HEK293 (cell line): ENCODE data around the gene ZNF410.

ENCODE experiments used
- CTCF ChIA-PET: fragments of 350-600 bp; formaldehyde crosslinking; extraction: SDS; loops from one replicate; lab custom pipeline; 2021; ENCODE audit warnings: antibody characterized with exemption; lab: Yijun Ruan, JAX
- POLR2A ChIA-PET: fragments of 300-600 bp; formaldehyde crosslinking; extraction: SDS; loops from one replicate; lab custom pipeline; 2020; ENCODE audit warnings: antibody characterized with exemption, inconsistent platforms; lab: Yijun Ruan, JAX
- H3K27ac ChIP-seq: fragments of 200-500 bp; sonication (Bioruptor generic); 2 replicates; pipeline ENCODE4 v1.5.1; 2014; ENCODE audit warnings: low read depth, low read length, control low read depth, inconsistent platforms; ENCODE audit errors: extremely low read depth
- H3K36me3 ChIP-seq, 2 experiments: fragments of 200-500 bp in 1 of 2; sonication (Bioruptor generic) in 1 of 2; 1 replicate in 1 of 2; 2 replicates in 1 of 2; pipeline ENCODE4 v1.5.1; 2014 to 2017; ENCODE audit warnings: inconsistent platforms in 2 of 2, low read length in 2 of 2; ENCODE audit not compliant: control insufficient read depth in 2 of 2, insufficient read depth in 1 of 2
- H3K4me1 ChIP-seq: fragments of 200-500 bp; sonication (Bioruptor generic); 2 replicates; pipeline ENCODE4 v1.5.1; 2014; ENCODE audit warnings: mild to moderate bottlenecking, low read length, inconsistent platforms; ENCODE audit not compliant: control insufficient read depth, insufficient read depth
- H3K4me3 ChIP-seq: 2 replicates; pipeline ENCODE4 v1.5.1; 2011; ENCODE audit warnings: low read depth, mild to moderate bottlenecking, control low read depth, low read length, moderate library complexity
- H3K9me3 ChIP-seq: fragments of 200-500 bp; sonication (Bioruptor generic); 2 replicates; pipeline ENCODE4 v1.5.1; 2014; ENCODE audit warnings: low read depth, low read length, inconsistent platforms; ENCODE audit not compliant: control insufficient read depth, insufficient read depth
- BCL11A ChIP-seq: fragments of 450-650 bp; formaldehyde crosslinking; IDR thresholded peaks from 2 replicates; pipeline ENCODE4 v1.5.1; 2016; ENCODE audit warnings: low read depth, missing biosample characterization, missing genetic modification characterization
- ELK4 ChIP-seq: IDR thresholded peaks from 2 replicates; pipeline ENCODE4 v1.6.1; 2011; ENCODE audit warnings: mild to moderate bottlenecking, low read depth, low read length, borderline replicate concordance
- PBX3 ChIP-seq: sonication (generic); formaldehyde crosslinking; IDR thresholded peaks from 2 replicates; pipeline ENCODE4 v1.8.1; 2022; ENCODE audit warnings: mild to moderate bottlenecking, moderate library complexity, missing genetic modification reagents
- SP3 ChIP-seq: fragments of 450-650 bp; formaldehyde crosslinking; IDR thresholded peaks from 2 replicates; pipeline ENCODE4 v1.5.1; 2016; ENCODE audit warnings: missing biosample characterization, missing genetic modification characterization
- YY1 ChIP-seq: fragments of 450-650 bp; formaldehyde crosslinking; IDR thresholded peaks from 2 replicates; pipeline ENCODE4 v1.5.1; 2018; ENCODE audit warnings: missing biosample characterization, missing genetic modification characterization
- ZBTB1 ChIP-seq: fragments of 450-650 bp; formaldehyde crosslinking; IDR thresholded peaks from 2 replicates; pipeline ENCODE4 v1.5.1; 2016; ENCODE audit warnings: missing biosample characterization, missing genetic modification characterization
- ZBTB44 ChIP-seq: fragments of 450-650 bp; IDR thresholded peaks from 2 replicates; pipeline ENCODE4 v1.5.1; 2018; ENCODE audit warnings: missing biosample characterization, mild to moderate bottlenecking, missing genetic modification characterization
- ZBTB7A ChIP-seq: fragments of 450-650 bp; formaldehyde crosslinking; IDR thresholded peaks from 2 replicates; pipeline ENCODE4 v1.5.1; 2016; ENCODE audit warnings: low read depth, missing biosample characterization, missing genetic modification characterization
- ZBTB8A ChIP-seq: fragments of 450-650 bp; formaldehyde crosslinking; IDR thresholded peaks from 2 replicates; pipeline ENCODE4 v1.5.1; 2016; ENCODE audit warnings: missing biosample characterization, missing genetic modification characterization
- ZFP69B ChIP-seq: fragments of 450-650 bp; formaldehyde crosslinking; IDR thresholded peaks from 2 replicates; pipeline ENCODE4 v1.5.1; 2016; ENCODE audit warnings: missing biosample characterization, missing genetic modification characterization
- ZNF155 ChIP-seq: fragments of 450-650 bp; formaldehyde crosslinking; IDR thresholded peaks from 2 replicates; pipeline ENCODE4 v1.5.1; 2016; ENCODE audit warnings: missing biosample characterization, missing genetic modification characterization
- ZNF174 ChIP-seq: fragments of 450-650 bp; formaldehyde crosslinking; IDR thresholded peaks from 2 replicates; pipeline ENCODE4 v1.5.0; 2017; ENCODE audit warnings: missing biosample characterization, mild to moderate bottlenecking, missing genetic modification characterization
- ZNF202 ChIP-seq: fragments of 450-650 bp; formaldehyde crosslinking; IDR thresholded peaks from 2 replicates; pipeline ENCODE4 v1.5.1; 2016; ENCODE audit warnings: missing biosample characterization, missing genetic modification characterization, borderline replicate concordance
- ZNF350 ChIP-seq: fragments of 450-650 bp; formaldehyde crosslinking; IDR thresholded peaks from 2 replicates; pipeline ENCODE4 v1.5.0; 2017; ENCODE audit warnings: missing biosample characterization, mild to moderate bottlenecking, missing genetic modification characterization
- ZNF391 ChIP-seq: fragments of 450-650 bp; formaldehyde crosslinking; IDR thresholded peaks from 2 replicates; pipeline ENCODE4 v1.5.1; 2016; ENCODE audit warnings: low read depth, missing biosample characterization, missing genetic modification characterization, borderline replicate concordance
- ZNF398 ChIP-seq: fragments of 450-650 bp; formaldehyde crosslinking; IDR thresholded peaks from 2 replicates; pipeline ENCODE4 v1.5.1; 2017; ENCODE audit warnings: missing biosample characterization, missing genetic modification characterization
- ZNF433 ChIP-seq: fragments of 450-650 bp; formaldehyde crosslinking; IDR thresholded peaks from 2 replicates; pipeline ENCODE4 v1.5.1; 2016; ENCODE audit warnings: missing biosample characterization, missing genetic modification characterization, low read depth
- ZNF48 ChIP-seq: fragments of 450-650 bp; formaldehyde crosslinking; IDR thresholded peaks from 2 replicates; pipeline ENCODE4 v1.5.1; 2016; ENCODE audit warnings: missing biosample characterization, missing genetic modification characterization
- ZNF513 ChIP-seq: fragments of 450-650 bp; IDR thresholded peaks from 2 replicates; pipeline ENCODE4 v1.5.1; 2018; ENCODE audit warnings: missing biosample characterization, missing genetic modification characterization
- ZNF521 ChIP-seq: fragments of 450-650 bp; formaldehyde crosslinking; IDR thresholded peaks from 2 replicates; pipeline ENCODE4 v1.5.1; 2017; ENCODE audit warnings: missing biosample characterization, mild to moderate bottlenecking, missing genetic modification characterization
- ZNF585B ChIP-seq: fragments of 450-650 bp; formaldehyde crosslinking; IDR thresholded peaks from 2 replicates; pipeline ENCODE4 v1.5.1; 2016; ENCODE audit warnings: missing biosample characterization, missing genetic modification characterization
- ZNF658 ChIP-seq: fragments of 450-650 bp; formaldehyde crosslinking; IDR thresholded peaks from 2 replicates; pipeline ENCODE4; 2016; ENCODE audit warnings: missing biosample characterization, missing genetic modification characterization
- ZNF704 ChIP-seq: fragments of 450-650 bp; formaldehyde crosslinking; IDR thresholded peaks from 2 replicates; pipeline ENCODE4 v1.5.1; 2016; ENCODE audit warnings: missing biosample characterization, missing genetic modification characterization
- ZNF747 ChIP-seq: fragments of 450-650 bp; formaldehyde crosslinking; IDR thresholded peaks from 2 replicates; pipeline ENCODE4 v1.5.1; 2016; ENCODE audit warnings: missing biosample characterization, missing genetic modification characterization
- ZNF777 ChIP-seq: fragments of 450-650 bp; formaldehyde crosslinking; IDR thresholded peaks from 2 replicates; pipeline ENCODE4 v1.5.1; 2017; ENCODE audit warnings: missing biosample characterization, missing genetic modification characterization, borderline replicate concordance
- ZNF791 ChIP-seq: fragments of 450-650 bp; formaldehyde crosslinking; IDR thresholded peaks from 2 replicates; pipeline ENCODE4 v1.5.1; 2016; ENCODE audit warnings: missing biosample characterization, missing genetic modification characterization

ZNF410 gene

GRCh38 chr14:73968885-73969284, 82.2 kb downstream of the ZNF410 start:
- no peak for TF ChIP-seq ZBTB7A (tag by site-specific recombination)
- no peak for TF ChIP-seq ZNF777
- TF ChIP-seq ZNF704 (tag by site-specific recombination), result no peak
- no peak for TF ChIP-seq ZBTB1 (tag by site-specific recombination)
- TF ChIP-seq ZNF521 (tag by site-specific recombination), result no peak
- TF ChIP-seq ZNF350 (tag by site-specific recombination), result no peak
- TF ChIP-seq ZNF391 (tag by site-specific recombination), result no peak
- no peak for TF ChIP-seq ZNF791 (tag by site-specific recombination)
- no peak for TF ChIP-seq BCL11A (tag by site-specific recombination)
- TF ChIP-seq YY1, result no peak
- TF ChIP-seq ZNF747 (tag by site-specific recombination), result no peak
- no peak for TF ChIP-seq ZNF202 (tag by site-specific recombination)
- Histone ChIP-seq H3K4me1 (peaks cover 3% of the 10 kb centered on the region; the same call in 1 of the 2 replicates), H3K27ac (no peak overlapping the region), H3K4me3 (no peak overlapping the region), H3K36me3 (peaks cover 5 to 26% of the 10 kb centered on the region in 2 experiments; a peak in 2 of 3 replicates), H3K9me3 (no peaks in the 10 kb centered on the region)
- ChIA-PET CTCF (no interaction called here), POLR2A (no interaction called here)

GRCh38 chr14:73973497-73973896, 86.8 kb downstream of the ZNF410 start:
- POLR2A ChIA-PET, result interaction anchor here (0.6 kb wide), 1 partner anchor 22 kb away, joined by 4 read pairs; no protein-coding TSS in a partner anchor
- TF ChIP-seq SP3 (tag by site-specific recombination), result no peak
- no peak for TF ChIP-seq ZNF513
- TF ChIP-seq ZNF174, result no peak
- no peak for TF ChIP-seq ZNF658 (tag by site-specific recombination)
- TF ChIP-seq ZFP69B, result no peak
- TF ChIP-seq ZBTB8A, result no peak
- no peak for TF ChIP-seq ZNF585B
- TF ChIP-seq ZNF155 (tag by site-specific recombination), result no peak
- TF ChIP-seq ELK4, result no peak
- no peak for TF ChIP-seq ZBTB44
- no peak for TF ChIP-seq ZNF433 (tag by site-specific recombination)
- no peak for TF ChIP-seq ZNF48 (tag by site-specific recombination)
- TF ChIP-seq ZNF398 (tag by site-specific recombination), result no peak
- no peak for TF ChIP-seq PBX3 (CRISPR knock-in tag)
- H3K27ac ChIP-seq, result no peak overlapping the region
- peaks cover 8% of the 10 kb centered on the region; the same call in 1 of the 2 replicates for H3K4me1 ChIP-seq
- H3K4me3 ChIP-seq, result no peak overlapping the region
- H3K36me3 ChIP-seq, result peaks cover 4 to 24% of the 10 kb centered on the region in 2 experiments; a peak in 2 of 3 replicates
- CTCF ChIA-PET, result interaction anchor here (0.6 to 0.9 kb wide), 2 partner anchors 16 to 147 kb away, joined by 3 read pairs; no protein-coding TSS in a partner anchor
- no peaks in the 10 kb centered on the region for H3K9me3 ChIP-seq
